ENCODE results near the gene BNIP5.
"Not testable (repeated sequence)": the region's sequence is repeated elsewhere in the genome, so short reads cannot be mapped to it uniquely, and the experiment has no call there.

Gene BNIP5

GRCh38 chr6:36364669-36365479 is 28.2 kb upstream of the BNIP5 start:
- DNase-seq: no peak

- not testable (repeated sequence) for DNase-seq
Observed at GRCh38 chr6:36364061-36364635, 27.5 kb upstream of the BNIP5 start.

- not testable (repeated sequence) for DNase-seq
Observed at GRCh38 chr6:36363371-36363752, 26.7 kb upstream of the BNIP5 start.

- no peak for DNase-seq
Observed at GRCh38 chr6:36362551-36363370, 26.1 kb upstream of the BNIP5 start.

GRCh38 chr6:36361071-36361470 is 24.4 kb upstream of the BNIP5 start:
- no peak for DNase-seq

GRCh38 chr6:36360241-36361054 is 23.8 kb upstream of the BNIP5 start:
- DNase-seq: no peak

GRCh38 chr6:36358226-36358915 is 21.7 kb upstream of the BNIP5 start:
- DNase-seq: no peak

- DNase-seq: no peak
Observed at GRCh38 chr6:36357872-36358225, 21.2 kb upstream of the BNIP5 start.

- DNase-seq: no peak
Observed at GRCh38 chr6:36355819-36356218, 19.1 kb upstream of the BNIP5 start.

- DNase-seq: no peak
Observed at GRCh38 chr6:36353411-36353915, 16.8 kb upstream of the BNIP5 start.

GRCh38 chr6:36352477-36353157 is 15.9 kb upstream of the BNIP5 start:
- DNase-seq: no peak

GRCh38 chr6:36350681-36351571 is 14.2 kb upstream of the BNIP5 start:
- no peak for DNase-seq

GRCh38 chr6:36350082-36350481 is 13.4 kb upstream of the BNIP5 start:
- no peak for DNase-seq

- no peak for DNase-seq
Observed at GRCh38 chr6:36349240-36349639, 12.6 kb upstream of the BNIP5 start.

- no peak for DNase-seq
Observed at GRCh38 chr6:36347621-36348020, 10.9 kb upstream of the BNIP5 start.

GRCh38 chr6:36346486-36347273 is 10.0 kb upstream of the BNIP5 start:
- no peak for DNase-seq

- no peak for DNase-seq
Observed at GRCh38 chr6:36345681-36346466, 9.2 kb upstream of the BNIP5 start.

GRCh38 chr6:36343109-36343680 is 6.5 kb upstream of the BNIP5 start:
- no peak for DNase-seq
